Vagina (tissue), 2 donors: ENCODE measurements around the gene ZAP70.

Source experiments
- POLR2AphosphoS5 ChIP-seq, 2 donors: sonication (generic); formaldehyde crosslinking; IDR thresholded peaks; one replicate each; pipeline ENCODE4 v1.9.0; 2017; ENCODE audit warnings: antibody characterized with exemption in 2 of 2, mild to moderate bottlenecking in 2 of 2, low read depth in 1 of 2; ENCODE audit not compliant: insufficient read depth in 1 of 2
- TF ChIP-seq, protein P1 (sequence below), 3 experiments: fragments of 450-650 bp in 2 of 3; fragments of 200-600 bp in 1 of 3; sonication (generic) in 1 of 3; IDR thresholded peaks; one replicate each; pipeline ENCODE4 v1.5.1; 2017 to 2019; ENCODE audit warnings: antibody characterized with exemption in 3 of 3, mild to moderate bottlenecking in 2 of 3, moderate library complexity in 2 of 3

DNA sequence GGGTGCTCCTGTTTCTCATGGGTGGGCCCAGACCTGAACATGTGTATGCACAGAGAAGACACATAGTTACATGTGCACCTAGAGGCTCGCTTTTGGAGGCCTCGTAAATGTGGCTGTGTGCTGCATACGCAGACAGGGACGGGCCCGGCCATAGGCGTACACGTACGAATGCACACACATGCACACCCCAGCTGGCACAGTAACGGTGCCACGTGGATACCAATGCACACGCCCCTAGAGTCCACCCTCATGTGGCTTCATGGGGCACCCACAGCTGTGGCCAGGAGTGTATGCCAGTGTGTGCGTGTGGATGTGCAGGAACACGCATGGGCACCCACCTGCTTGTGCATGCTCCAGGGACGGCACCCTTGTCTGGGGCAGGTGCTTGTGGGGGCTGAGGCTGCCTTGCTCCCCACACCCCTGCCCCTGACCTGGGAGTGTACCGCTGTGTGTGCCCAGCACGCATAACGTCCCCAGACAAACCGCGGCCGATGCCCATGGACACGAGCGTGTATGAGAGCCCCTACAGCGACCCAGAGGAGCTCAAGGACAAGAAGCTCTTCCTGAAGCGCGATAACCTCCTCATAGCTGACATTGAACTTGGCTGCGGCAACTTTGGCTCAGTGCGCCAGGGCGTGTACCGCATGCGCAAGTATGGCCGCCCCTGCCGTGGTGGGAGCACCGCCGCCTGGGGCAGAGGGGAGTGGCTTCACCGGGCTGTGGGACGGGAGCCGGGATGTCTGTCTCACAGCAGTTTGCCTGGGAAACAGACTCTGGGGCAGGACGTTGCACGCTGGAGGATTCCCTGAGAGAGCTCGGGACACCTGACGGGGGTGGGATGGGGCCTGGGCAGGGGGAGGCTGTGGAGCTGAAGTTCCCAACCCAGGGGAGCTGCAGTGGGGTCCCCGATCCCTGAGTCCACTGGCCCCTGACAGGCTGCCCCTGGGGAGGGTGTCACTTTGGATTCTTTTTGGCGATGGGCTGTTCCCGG lies 21.0 kb downstream of the ZAP70 start:
- TF ChIP-seq POLR2AphosphoS5 (IDR thresholded peaks at IDR 0.05; ENCODE audit: insufficient read depth in 1 of 2, low read depth in 1 of 2): no peak
- TF ChIP-seq, protein P1, sequence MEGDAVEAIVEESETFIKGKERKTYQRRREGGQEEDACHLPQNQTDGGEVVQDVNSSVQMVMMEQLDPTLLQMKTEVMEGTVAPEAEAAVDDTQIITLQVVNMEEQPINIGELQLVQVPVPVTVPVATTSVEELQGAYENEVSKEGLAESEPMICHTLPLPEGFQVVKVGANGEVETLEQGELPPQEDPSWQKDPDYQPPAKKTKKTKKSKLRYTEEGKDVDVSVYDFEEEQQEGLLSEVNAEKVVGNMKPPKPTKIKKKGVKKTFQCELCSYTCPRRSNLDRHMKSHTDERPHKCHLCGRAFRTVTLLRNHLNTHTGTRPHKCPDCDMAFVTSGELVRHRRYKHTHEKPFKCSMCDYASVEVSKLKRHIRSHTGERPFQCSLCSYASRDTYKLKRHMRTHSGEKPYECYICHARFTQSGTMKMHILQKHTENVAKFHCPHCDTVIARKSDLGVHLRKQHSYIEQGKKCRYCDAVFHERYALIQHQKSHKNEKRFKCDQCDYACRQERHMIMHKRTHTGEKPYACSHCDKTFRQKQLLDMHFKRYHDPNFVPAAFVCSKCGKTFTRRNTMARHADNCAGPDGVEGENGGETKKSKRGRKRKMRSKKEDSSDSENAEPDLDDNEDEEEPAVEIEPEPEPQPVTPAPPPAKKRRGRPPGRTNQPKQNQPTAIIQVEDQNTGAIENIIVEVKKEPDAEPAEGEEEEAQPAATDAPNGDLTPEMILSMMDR (IDR thresholded peaks at IDR 0.05): no peak
